A673 (cell line): ENCODE data around the gene TMEM63B. TPM values are rescaled to one million over a fixed set of nuclear protein-coding genes. Genes with fewer than 3 reads are reported as not detected.
"Not testable (repeated sequence)": the region's sequence is repeated elsewhere in the genome, so short reads cannot be mapped to it uniquely, and the experiment has no call there.

Experiments
- BruUV-seq: library from RNA; stranded (reverse); fragments of 400-500 nt; replicated peaks from 2 replicates; lab custom pipeline; 2021; lab: Mats Ljungman, UMichigan
- CTCF ChIA-PET: fragments of 300-600 bp; sonication (Branson Sonifier 250); formaldehyde crosslinking; loops from one replicate; lab custom pipeline; 2022; ENCODE audit warnings: antibody characterized with exemption; lab: Charles Lee
- POLR2A ChIA-PET: fragments of 300-600 bp; sonication (Branson Sonifier 250); formaldehyde crosslinking; loops from one replicate; lab custom pipeline; 2022; ENCODE audit warnings: antibody characterized with exemption; ENCODE audit not compliant: low non-redundant PET; lab: Charles Lee
- DNase-seq: peaks from one replicate; pipeline ENCODE4 v3.0.0-alpha.2; 2015; ENCODE audit warnings: low spot score
- H3K27ac ChIP-seq: fragments of 200-600 bp; sonication (generic); 2 replicates; pipeline ENCODE4 v1.5.1; 2016; ENCODE audit warnings: mixed run types, low read depth, mild to moderate bottlenecking, mixed read lengths, antibody characterized with exemption, low read length; ENCODE audit not compliant: poor library complexity, severe bottlenecking
- H3K27me3 ChIP-seq: fragments of 200-600 bp; sonication (generic); replicated peaks from 2 replicates; pipeline ENCODE4 v1.6.1; 2017; ENCODE audit warnings: mixed run types, low read depth, mild to moderate bottlenecking, mixed read lengths, antibody characterized with exemption, low read length; ENCODE audit not compliant: insufficient read depth, poor library complexity
- H3K36me3 ChIP-seq: fragments of 200-600 bp; sonication (generic); 2 replicates; pipeline ENCODE4 v1.6.1; 2016; ENCODE audit warnings: mixed run types, mild to moderate bottlenecking, mixed read lengths, antibody characterized with exemption, low read length; ENCODE audit not compliant: insufficient read depth, poor library complexity, severe bottlenecking
- H3K4me1 ChIP-seq: fragments of 200-600 bp; sonication (generic); 2 replicates; pipeline ENCODE4 v1.6.1; 2017; ENCODE audit warnings: mixed run types, mild to moderate bottlenecking, mixed read lengths, antibody characterized with exemption, low read length; ENCODE audit not compliant: insufficient read depth, poor library complexity, severe bottlenecking
- H3K4me3 ChIP-seq: fragments of 200-600 bp; sonication (generic); 2 replicates; pipeline ENCODE4 v1.5.1; 2016; ENCODE audit warnings: low read depth, mixed run types, mild to moderate bottlenecking, mixed read lengths, low read length; ENCODE audit not compliant: poor library complexity, severe bottlenecking
- H3K9me3 ChIP-seq: fragments of 200-600 bp; sonication (generic); 2 replicates; pipeline ENCODE4 v1.6.1; 2016; ENCODE audit warnings: mixed run types, low read depth, mild to moderate bottlenecking, mixed read lengths, antibody characterized with exemption, low read length; ENCODE audit not compliant: poor library complexity, severe bottlenecking
- CTCF ChIP-seq: fragments of 300-800, 200-600 bp; sonication (generic); conservative IDR thresholded peaks from 2 replicates; pipeline ENCODE4 v1.5.1; 2017; ENCODE audit warnings: low read depth, mild to moderate bottlenecking, antibody characterized with exemption, low read length, moderate library complexity, mixed read lengths
- EZH2 ChIP-seq: fragments of 200-600 bp; sonication (generic); IDR thresholded peaks from 2 replicates; pipeline ENCODE4 v1.6.1; 2017; ENCODE audit warnings: borderline replicate concordance, low read depth, mild to moderate bottlenecking, mixed read lengths, antibody characterized with exemption, low read length; ENCODE audit not compliant: poor library complexity, severe bottlenecking
- intact Hi-C: fragments of 100-400 bp; cut with micrococcal nuclease; formaldehyde crosslinking; loops from one replicate; pipeline ENCODE4 v1.10.0; 2022; ENCODE audit not compliant: unreplicated experiment
- total RNA-seq: library from RNA; stranded (reverse); gene quantifications from 2 replicates; pipeline ENCODE4 v1.2.3, GENCODE V29; 2021

Gene TMEM63B
- total RNA-seq, 1 experiment from 2014 or later = 32.0 TPM

DNA sequence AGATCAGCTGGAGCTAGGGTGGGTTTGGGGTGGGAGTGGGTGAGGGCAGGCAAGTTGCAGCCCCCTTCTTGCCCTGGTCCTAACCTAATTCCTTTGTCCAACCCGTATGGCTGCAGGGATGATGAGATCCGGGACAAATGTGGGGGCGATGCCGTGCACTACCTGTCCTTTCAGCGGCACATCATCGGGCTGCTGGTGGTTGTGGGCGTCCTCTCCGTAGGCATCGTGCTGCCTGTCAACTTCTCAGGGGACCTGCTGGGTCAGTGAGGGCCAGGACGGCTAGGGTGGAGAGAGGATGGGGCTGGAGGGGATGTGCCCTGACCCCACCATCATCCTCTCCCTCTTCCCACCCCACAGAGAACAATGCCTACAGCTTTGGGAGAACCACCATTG lies 12.0 kb downstream of the TMEM63B start:
- CTCF ChIA-PET = no interaction called here
- intact Hi-C loops = no loop called here
- no peaks in the 10 kb centered on the region for H3K27me3 ChIP-seq
- no peak for DNase-seq
- POLR2A ChIA-PET = no interaction called here
- no peak overlapping the region for H3K27ac ChIP-seq
- no peak overlapping the region for H3K4me3 ChIP-seq
- no TSS peak for BruUV-seq
- TF ChIP-seq EZH2 = no peak
- H3K36me3 ChIP-seq = peaks cover 5% of the 10 kb centered on the region
- no peaks in the 10 kb centered on the region for H3K9me3 ChIP-seq
- peaks cover 17% of the 10 kb centered on the region for H3K4me1 ChIP-seq

- BruUV-seq = no TSS peak
These were observed 15.5 kb downstream of the TMEM63B start for GRCh38 chr6:44142835-44143234.

GRCh38 chr6:44143731-44144130 lies 16.4 kb downstream of the TMEM63B start:
- Histone ChIP-seq H3K9me3 (no peaks in the 10 kb centered on the region), H3K4me1 (no peaks in the 10 kb centered on the region), H3K4me3 (no peak overlapping the region), H3K27ac (no peak overlapping the region), H3K36me3 (peaks cover 5% of the 10 kb centered on the region), H3K27me3 (no peaks in the 10 kb centered on the region)
- no peak for DNase-seq
- no TSS peak for BruUV-seq
- POLR2A ChIA-PET = no interaction called here
- TF ChIP-seq EZH2 (no peak), CTCF (no peak)
- CTCF ChIA-PET = no interaction called here
- intact Hi-C loops = no loop called here

More at GRCh38 chr6:44142835-44143234, 15.5 kb downstream of the TMEM63B start:
- peaks cover 5% of the 10 kb centered on the region for H3K36me3 ChIP-seq
- no peak overlapping the region for H3K4me3 ChIP-seq
- POLR2A ChIA-PET = no interaction called here
- no peak for DNase-seq
- H3K9me3 ChIP-seq = no peaks in the 10 kb centered on the region
- H3K4me1 ChIP-seq = no peaks in the 10 kb centered on the region
- H3K27ac ChIP-seq = no peak overlapping the region
- TF ChIP-seq EZH2 (no peak), CTCF (no peak)
- CTCF ChIA-PET = interaction anchor here (0.6 kb wide), 1 partner anchor 688 kb away, joined by 3 read pairs; no protein-coding TSS in a partner anchor
- H3K27me3 ChIP-seq = no peaks in the 10 kb centered on the region
- intact Hi-C loops = no loop called here

DNA sequence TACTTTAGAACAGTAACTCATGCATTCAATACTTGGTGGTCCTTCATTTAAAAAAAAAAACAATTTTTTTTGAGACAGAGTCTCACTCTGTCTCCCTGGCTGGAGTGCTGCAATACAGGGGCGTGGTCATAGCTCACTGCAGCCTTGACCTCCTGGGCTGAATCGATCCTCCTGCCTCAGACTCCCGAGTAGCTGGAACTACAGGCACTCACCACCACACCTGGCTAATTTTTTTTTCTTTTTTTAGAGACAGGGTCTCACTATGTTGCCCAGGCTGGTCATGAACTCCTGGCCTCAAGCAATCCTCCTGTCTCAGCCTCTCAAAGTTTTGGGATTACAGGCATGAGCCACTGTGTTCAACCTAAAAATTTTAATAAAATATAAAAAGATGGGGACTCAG lies 17.2 kb downstream of the TMEM63B start:
- BruUV-seq, H3K4me3 ChIP-seq, H3K27ac ChIP-seq, H3K27me3 ChIP-seq, DNase-seq, H3K9me3 ChIP-seq, H3K4me1 ChIP-seq, intact Hi-C loops, H3K36me3 ChIP-seq: not testable (repeated sequence)
- ChIA-PET CTCF (interaction anchor here (0.7 kb wide), 1 partner anchor 160 kb away, joined by 4 read pairs; no protein-coding TSS in a partner anchor), POLR2A (interaction anchor here (0.7 kb wide), 1 partner anchor 102 kb away, joined by 4 read pairs; the partner anchor contains the start of gene HSP90AB1)
